Spleen (tissue), 11 donors: ENCODE results near the gene PDE2A. TPM values are rescaled to one million over a fixed set of nuclear protein-coding genes. Genes with fewer than 3 reads are reported as not detected.
A peak's percentile ranks its signal among the peaks of the same experiment; 100 is the strongest.

ENCODE experiments used
- DNase-seq: peaks from one replicate; pipeline ENCODE4 v3.0.0-alpha.2; 2020
- H3K27ac ChIP-seq, 8 donors: fragments of 200-600 bp; sonication (generic) in 7 of 8; 1 replicate in 4 of 8; 2 replicates in 4 of 8; pipeline versions ENCODE4 v1.5.0 to v1.8.0; 2016 to 2021; ENCODE audit warnings: inconsistent platforms in 4 of 8, mild to moderate bottlenecking in 4 of 8, moderate library complexity in 1 of 8
- H3K27me3 ChIP-seq, 7 donors: fragments of 200-600 bp; sonication (generic) in 6 of 7; replicated peaks in 1 of 7; 1 replicate in 4 of 7; 2 replicates in 3 of 7; pipeline versions ENCODE4 v1.5.0 to v1.8.0; 2016 to 2021; ENCODE audit warnings: inconsistent platforms in 3 of 7, mild to moderate bottlenecking in 1 of 7
- H3K36me3 ChIP-seq, 6 donors: fragments of 200-600 bp; sonication (generic) in 5 of 6; 1 replicate in 4 of 6; 2 replicates in 2 of 6; pipeline versions ENCODE4 v1.5.0 to v1.8.0; 2016 to 2021; ENCODE audit warnings: inconsistent platforms in 2 of 6
- H3K4me1 ChIP-seq, 6 donors: fragments of 200-600 bp; sonication (generic) in 5 of 6; 1 replicate in 3 of 6; 2 replicates in 3 of 6; pipeline versions ENCODE4 v1.5.0 to v1.8.0; 2016 to 2021; ENCODE audit warnings: inconsistent platforms in 3 of 6
- H3K4me3 ChIP-seq, 8 donors: fragments of 200-600 bp; sonication (generic) in 7 of 8; 1 replicate in 4 of 8; 2 replicates in 4 of 8; pipeline versions ENCODE4 v1.5.0 to v1.8.0; 2016 to 2021; ENCODE audit warnings: inconsistent platforms in 4 of 8, mild to moderate bottlenecking in 4 of 8, moderate library complexity in 2 of 8
- H3K9me3 ChIP-seq, 8 donors: fragments of 200-600 bp; sonication (generic) in 7 of 8; 1 replicate in 4 of 8; 2 replicates in 4 of 8; pipeline versions ENCODE4 v1.5.0 to v1.8.0; 2016 to 2021; ENCODE audit warnings: inconsistent platforms in 4 of 8
- POLR2A ChIP-seq, 3 donors: fragments of 450-650 bp; IDR thresholded peaks; one replicate each; pipeline ENCODE4 v1.5.1; 2017; ENCODE audit warnings: antibody characterized with exemption in 3 of 3, mild to moderate bottlenecking in 1 of 3
- POLR2AphosphoS5 ChIP-seq, 3 donors: sonication (generic); formaldehyde crosslinking; IDR thresholded peaks; one replicate each; pipeline ENCODE4 v1.5.1; 2017; ENCODE audit warnings: antibody characterized with exemption in 3 of 3
- WGBS, 5 donors: extraction: QIAGEN DNeasy Blood & Tissue Kit in 3 of 5; methylation state at CpG; one replicate each; pipeline versions ENCODE4 v1.1.5 to v1.1.7; 2013 to 2018; 5-methylcytosine and 5-hydroxymethylcytosine counted together
- intact Hi-C: fragments of 100-400 bp; cut with DNase I; formaldehyde crosslinking; loops from one replicate; pipeline ENCODE4 v1.15.0; 2023; ENCODE audit warnings: low total_unique reads
- polyA plus RNA-seq, 3 donors: library from polyadenylated mRNA; stranded (reverse); fragments of 200-250 nt; gene quantifications; one replicate each; pipeline ENCODE4 v1.2.1, GENCODE V29; 2013
- total RNA-seq, 7 donors: library from RNA; depleted of rRNA in 3 of 7; stranded (reverse); fragments of >200 nt in 3 of 7; fragmentation: NEBNext Ultra II Directional in 4 of 7; extraction: Animal tissue kit (Norgen Biotek cat#: 25700) in 4 of 7; gene quantifications; one replicate each; pipeline versions ENCODE4 v1.1.0 to v1.2.1, GENCODE V29; 2016 to 2021
- TF ChIP-seq, protein P1 (sequence below), 11 experiments: fragments of 200-600 bp in 7 of 11; fragments of 450-650 bp in 4 of 11; sonication (generic) in 4 of 11; IDR thresholded peaks in 8 of 11; conservative IDR thresholded peaks in 3 of 11; 1 replicate in 7 of 11; 2 replicates in 4 of 11; pipeline versions ENCODE4 v1.4.0 to v1.8.0; 2016 to 2021; ENCODE audit warnings: antibody characterized with exemption in 11 of 11, inconsistent platforms in 4 of 11, mild to moderate bottlenecking in 1 of 11
- donor health status: healthy with polysubstance abuse.
- donor health status: DM: no; HTN: no; CAD: no; lungs with moderate emphysema.
- donor health status: DM: no; HTN: no; CAD: no.
- donor health status: Bipolar disorder and iron deficiency.
- donor health status: healthy.
- donor health status: DM: no; HTN: no; CAD: no.
- donor health status: DM: yes; HTN: yes; CAD: no.

The PDE2A gene
- total and polyA plus RNA-seq, 10 donors: 58.2 to 584 (median 333) TPM

DNA sequence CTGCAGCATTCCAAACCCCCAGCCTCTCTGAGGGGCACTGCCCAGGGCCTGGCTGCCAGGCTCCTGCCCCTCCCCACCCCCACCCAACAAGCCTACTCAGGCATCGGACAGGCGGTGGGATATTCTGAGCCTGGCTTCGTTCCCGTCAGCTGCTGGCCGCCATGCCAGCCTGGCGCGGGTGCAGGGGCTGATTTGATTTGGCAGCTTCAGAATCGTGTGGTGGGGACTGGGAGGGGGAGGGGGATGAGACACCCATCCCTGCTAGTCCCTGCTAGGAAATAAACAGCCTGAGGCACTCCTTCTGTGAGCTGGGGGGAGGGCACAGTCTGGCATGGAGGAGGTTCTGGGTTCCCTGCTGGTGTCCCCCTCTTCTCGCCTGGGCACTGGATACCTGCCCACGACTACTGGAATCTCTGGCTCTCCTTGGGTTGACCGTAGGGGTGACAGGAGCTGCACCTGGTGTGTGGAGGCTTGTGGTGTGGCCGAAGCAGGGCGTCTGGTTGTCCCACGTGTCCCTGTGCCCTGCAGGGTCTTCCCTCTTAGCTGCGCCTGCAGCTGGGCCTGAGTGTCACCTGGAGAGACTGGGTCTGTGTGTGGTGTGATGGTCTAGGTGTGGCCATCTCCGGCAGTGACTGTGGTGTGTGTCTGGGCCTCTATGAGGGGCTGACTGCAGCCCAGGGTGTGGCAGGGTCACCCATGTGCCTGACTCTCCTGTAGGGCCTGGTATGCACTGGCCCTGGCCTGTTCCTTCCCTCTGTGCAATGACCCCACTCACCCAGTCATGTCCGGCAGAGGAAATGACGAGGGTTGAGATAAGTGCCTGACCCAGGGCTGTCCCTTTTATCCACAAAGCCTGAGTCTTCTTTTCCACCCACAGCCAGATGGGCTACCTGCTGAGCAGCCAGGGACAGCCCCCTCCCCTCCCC lies 42.2 kb downstream of the PDE2A start:
- peak overlapping the region in 1 of 8 donors; percentile 19 for H3K4me3 ChIP-seq
- TF ChIP-seq POLR2A (IDR thresholded peaks at IDR 0.05) (no peak), POLR2AphosphoS5 (IDR thresholded peaks at IDR 0.05) (peak; percentile 81 to 93 (median 88))
- TF ChIP-seq, protein P1, sequence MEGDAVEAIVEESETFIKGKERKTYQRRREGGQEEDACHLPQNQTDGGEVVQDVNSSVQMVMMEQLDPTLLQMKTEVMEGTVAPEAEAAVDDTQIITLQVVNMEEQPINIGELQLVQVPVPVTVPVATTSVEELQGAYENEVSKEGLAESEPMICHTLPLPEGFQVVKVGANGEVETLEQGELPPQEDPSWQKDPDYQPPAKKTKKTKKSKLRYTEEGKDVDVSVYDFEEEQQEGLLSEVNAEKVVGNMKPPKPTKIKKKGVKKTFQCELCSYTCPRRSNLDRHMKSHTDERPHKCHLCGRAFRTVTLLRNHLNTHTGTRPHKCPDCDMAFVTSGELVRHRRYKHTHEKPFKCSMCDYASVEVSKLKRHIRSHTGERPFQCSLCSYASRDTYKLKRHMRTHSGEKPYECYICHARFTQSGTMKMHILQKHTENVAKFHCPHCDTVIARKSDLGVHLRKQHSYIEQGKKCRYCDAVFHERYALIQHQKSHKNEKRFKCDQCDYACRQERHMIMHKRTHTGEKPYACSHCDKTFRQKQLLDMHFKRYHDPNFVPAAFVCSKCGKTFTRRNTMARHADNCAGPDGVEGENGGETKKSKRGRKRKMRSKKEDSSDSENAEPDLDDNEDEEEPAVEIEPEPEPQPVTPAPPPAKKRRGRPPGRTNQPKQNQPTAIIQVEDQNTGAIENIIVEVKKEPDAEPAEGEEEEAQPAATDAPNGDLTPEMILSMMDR (IDR thresholded peaks at IDR 0.05 in 8 of 11, conservative IDR thresholded peaks at IDR 0.05 in 3 of 11): no peak
- no peaks in the 10 kb centered on the region for H3K9me3 ChIP-seq
- WGBS, 5 donors: 65 to 80% (median 72%) methylated on average over 11 to 18 of the region's 18 CpGs
- peak; percentile 86 for DNase-seq
- H3K27ac ChIP-seq: peak overlapping the region; percentile 69 to 87 (median 81)
- peaks cover 17 to 100% (median 67%) of the 10 kb centered on the region in 6 donors for H3K4me1 ChIP-seq
- peaks cover 0 to 20% (median 0%) of the 10 kb centered on the region in 6 donors for H3K36me3 ChIP-seq
- intact Hi-C loops: no loop called here
- H3K27me3 ChIP-seq: peaks cover 0 to 4% (median 0%) of the 10 kb centered on the region in 7 donors

DNA sequence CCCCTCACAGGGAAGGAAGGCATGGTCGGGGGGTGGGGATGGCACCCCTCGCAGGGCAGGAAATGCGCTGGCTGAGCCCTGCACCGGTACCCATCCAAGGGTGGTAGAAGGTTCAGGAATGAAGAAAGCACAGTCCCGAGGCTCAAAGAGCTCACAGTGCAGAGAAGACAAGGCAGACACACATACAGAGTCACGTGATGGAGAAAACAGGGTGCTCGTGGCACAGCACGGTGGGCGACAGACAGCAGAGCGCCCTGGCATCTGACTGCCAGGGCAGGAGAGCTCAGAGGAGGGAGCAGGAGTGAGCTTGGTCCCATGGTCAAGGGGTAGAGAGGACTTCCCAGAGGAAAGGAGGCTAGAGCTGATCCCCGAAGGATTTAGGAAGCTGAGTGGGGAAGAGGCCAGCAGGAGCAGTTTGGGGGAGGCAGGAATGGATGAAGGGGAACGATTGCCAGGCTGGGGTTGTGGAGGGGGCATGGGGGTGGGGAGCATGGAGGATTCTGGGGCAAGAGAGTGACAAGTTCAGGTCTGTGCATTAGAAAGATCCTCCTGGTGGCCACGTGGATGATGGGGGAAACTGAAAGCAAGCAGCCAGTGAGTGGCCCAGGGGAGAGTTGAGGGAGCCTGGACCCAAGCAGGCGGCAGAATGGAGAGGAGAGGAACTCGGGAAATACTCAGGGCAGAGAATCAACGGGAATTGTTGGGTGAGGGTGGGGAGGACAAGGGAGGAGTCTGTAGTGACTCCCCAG lies 43.9 kb downstream of the PDE2A start:
- 63 to 76% (median 64%) methylated on average over 16 of the region's 16 CpGs for WGBS, 5 donors
- no peak overlapping the region for H3K4me3 ChIP-seq
- H3K4me1 ChIP-seq: peaks cover 27 to 100% (median 64%) of the 10 kb centered on the region in 6 donors
- no peak for DNase-seq
- TF ChIP-seq POLR2AphosphoS5 (IDR thresholded peaks at IDR 0.05) (peak in 1 of 3 donors; percentile 13), POLR2A (IDR thresholded peaks at IDR 0.05) (no peak)
- TF ChIP-seq, protein P1 (IDR thresholded peaks at IDR 0.05 in 8 of 11, conservative IDR thresholded peaks at IDR 0.05 in 3 of 11): no peak
- intact Hi-C loops: no loop called here
- no peaks in the 10 kb centered on the region for H3K9me3 ChIP-seq
- H3K27me3 ChIP-seq: no peaks in the 10 kb centered on the region
- H3K36me3 ChIP-seq: peaks cover 0 to 20% (median 0%) of the 10 kb centered on the region in 6 donors
- H3K27ac ChIP-seq: peak overlapping the region; percentile 47 to 87 (median 75)

DNA sequence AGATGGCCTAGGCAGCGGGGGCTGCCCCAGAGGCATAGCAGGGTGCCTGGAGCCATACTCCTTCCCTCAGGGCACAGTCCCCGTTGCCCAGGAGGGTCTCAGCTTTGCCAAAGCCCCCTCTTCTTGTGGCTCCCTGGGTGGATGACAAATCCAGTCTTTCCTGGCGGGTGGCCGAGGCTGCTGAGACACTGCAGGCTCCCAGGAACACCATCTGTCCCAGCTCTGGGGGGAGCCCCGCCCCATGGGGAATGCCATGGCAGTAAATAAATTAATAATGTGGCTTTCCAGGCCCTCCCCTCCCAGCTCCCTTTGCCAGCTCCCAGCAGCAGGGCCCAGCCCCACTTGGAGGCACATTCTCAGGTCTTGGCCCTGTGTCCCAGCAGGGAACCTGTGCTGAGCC lies 45.0 kb downstream of the PDE2A start:
- DNase-seq: no peak

DNA sequence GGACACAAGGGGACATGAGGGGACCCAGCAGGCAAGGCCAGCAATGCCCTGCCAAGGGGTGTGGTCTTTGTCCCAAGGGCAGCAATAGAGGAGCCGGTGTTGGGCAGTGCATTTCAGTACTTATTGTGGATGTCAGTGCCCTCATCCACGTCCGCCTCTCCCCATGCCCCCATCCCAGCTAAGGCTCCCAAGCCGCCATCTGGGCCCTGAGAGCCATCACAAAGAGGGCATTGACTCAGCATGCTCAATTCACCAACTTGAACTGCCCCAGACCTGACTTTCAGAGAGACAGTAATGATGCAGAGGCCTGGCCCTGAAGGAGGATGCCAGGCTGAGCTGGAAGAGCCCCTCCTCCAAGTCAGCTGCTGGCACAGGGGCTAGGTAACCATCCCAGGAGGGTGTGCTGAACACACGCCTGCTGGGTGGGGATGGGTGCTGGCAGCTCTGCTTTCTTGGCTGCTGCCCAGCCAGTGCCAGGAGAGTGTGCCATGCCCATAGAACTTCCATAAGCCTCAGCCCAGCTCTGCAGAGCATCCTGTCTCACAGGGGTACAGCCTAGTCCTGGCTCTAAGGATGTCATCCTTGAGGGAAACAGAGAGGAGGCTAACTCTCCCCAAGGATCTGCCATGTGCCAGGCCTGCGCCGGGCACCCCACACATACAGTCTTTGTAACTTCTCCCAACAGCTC lies 46.5 kb downstream of the PDE2A start:
- Histone ChIP-seq H3K27me3 (no peaks in the 10 kb centered on the region), H3K4me1 (peaks cover 31 to 99% (median 68%) of the 10 kb centered on the region in 6 donors), H3K9me3 (no peaks in the 10 kb centered on the region), H3K36me3 (peaks cover 0 to 20% (median 0%) of the 10 kb centered on the region in 6 donors), H3K4me3 (no peak overlapping the region), H3K27ac (peak overlapping the region in 7 of 8 donors; percentile 69 to 87 (median 79))
- intact Hi-C loops: no loop called here
- 75 to 83% (median 78%) methylated on average over 6 to 7 of the region's 7 CpGs for WGBS, 5 donors
- TF ChIP-seq, protein P1 (IDR thresholded peaks at IDR 0.05 in 8 of 11, conservative IDR thresholded peaks at IDR 0.05 in 3 of 11): no peak
- TF ChIP-seq POLR2A (IDR thresholded peaks at IDR 0.05) (no peak), POLR2AphosphoS5 (IDR thresholded peaks at IDR 0.05) (peak; percentile 39 to 76 (median 48))
- DNase-seq: no peak

More for the DNA sequence above, 45.0 kb downstream of the PDE2A start:
- H3K27ac ChIP-seq: peak overlapping the region; percentile 19 to 87 (median 75)
- WGBS, 5 donors: 74 to 86% (median 80%) methylated on average over 5 of the region's 5 CpGs
- TF ChIP-seq POLR2AphosphoS5 (IDR thresholded peaks at IDR 0.05) (peak in 1 of 3 donors; percentile 29), POLR2A (IDR thresholded peaks at IDR 0.05) (no peak)
- H3K4me1 ChIP-seq: peaks cover 34 to 100% (median 68%) of the 10 kb centered on the region in 6 donors
- no peaks in the 10 kb centered on the region for H3K9me3 ChIP-seq
- no peak overlapping the region for H3K4me3 ChIP-seq
- no peaks in the 10 kb centered on the region for H3K27me3 ChIP-seq
- peaks cover 0 to 20% (median 0%) of the 10 kb centered on the region in 6 donors for H3K36me3 ChIP-seq
- intact Hi-C loops: no loop called here
